ENCODE measurements around the gene CDH18.

CDH18 gene

GRCh38 chr5:19706776-19707175 is 281.2 kb downstream of the CDH18 start:
- no peak overlapping the region for H3K4me3 ChIP-seq (ENCODE audit: low read depth, low read length)
- no peak for TF ChIP-seq CTCF (IDR thresholded peaks at IDR 0.05; ENCODE audit: low read depth, low read length)

GRCh38 chr5:19701731-19702130 is 286.3 kb downstream of the CDH18 start:
- H3K4me3 ChIP-seq (ENCODE audit: low read depth, low read length), result no peak overlapping the region
- TF ChIP-seq CTCF (IDR thresholded peaks at IDR 0.05; ENCODE audit: low read depth, low read length), result no peak

GRCh38 chr5:19694949-19695611 is 292.9 kb downstream of the CDH18 start:
- TF ChIP-seq CTCF (IDR thresholded peaks at IDR 0.05; ENCODE audit: low read depth, low read length), result no peak
- H3K4me3 ChIP-seq (ENCODE audit: low read depth, low read length), result no peak overlapping the region

- no peak for TF ChIP-seq CTCF (IDR thresholded peaks at IDR 0.05; ENCODE audit: low read depth, low read length)
- H3K4me3 ChIP-seq (ENCODE audit: low read depth, low read length), result no peak overlapping the region
Measured at GRCh38 chr5:19690978-19691377, 297.0 kb downstream of the CDH18 start.

- TF ChIP-seq CTCF (IDR thresholded peaks at IDR 0.05; ENCODE audit: low read depth, low read length), result no peak
- H3K4me3 ChIP-seq (ENCODE audit: low read depth, low read length), result no peak overlapping the region
Measured at GRCh38 chr5:19685473-19685872, 302.5 kb downstream of the CDH18 start.

GRCh38 chr5:19676895-19677294 is 311.1 kb downstream of the CDH18 start:
- no peak overlapping the region for H3K4me3 ChIP-seq (ENCODE audit: low read depth, low read length)
- no peak for TF ChIP-seq CTCF (IDR thresholded peaks at IDR 0.05; ENCODE audit: low read depth, low read length)

GRCh38 chr5:19660679-19661078 is 327.3 kb downstream of the CDH18 start:
- no peak overlapping the region for H3K4me3 ChIP-seq (ENCODE audit: low read depth, low read length)
- TF ChIP-seq CTCF (IDR thresholded peaks at IDR 0.05; ENCODE audit: low read depth, low read length), result no peak
